Hepatocyte (in vitro differentiated cells): ENCODE measurements around the gene IRF1.

Experiments used
- CTCF ChIP-seq: fragments of 200-600 bp; sonication (generic); IDR thresholded peaks from 2 replicates; pipeline ENCODE4 v1.5.1; 2016; ENCODE audit warnings: antibody characterized with exemption, mild to moderate bottlenecking; ENCODE audit not compliant: poor library complexity
- EZH2 ChIP-seq: fragments of 200-600 bp; sonication (generic); IDR thresholded peaks from 2 replicates; pipeline ENCODE4 v1.6.1; 2016; ENCODE audit warnings: antibody characterized with exemption, mild to moderate bottlenecking, borderline replicate concordance

GRCh38 chr5:132454361-132454760 lies 36.2 kb downstream of the IRF1 start:
- TF ChIP-seq EZH2 (no peak), CTCF (no peak)
